H1 (cell line): ENCODE data around the gene PEX12. TPM values are rescaled to one million over a fixed set of nuclear protein-coding genes. Genes with fewer than 3 reads are reported as not detected.
A peak's percentile ranks its signal among the peaks of the same experiment; 100 is the strongest.

Experiments used
- CTCF ChIA-PET: fragments of 300-600 bp; sonication (Branson Sonifier 250); formaldehyde crosslinking; loops from one replicate; lab custom pipeline; 2021; ENCODE audit not compliant: partially characterized antibody; lab: Charles Lee
- POLR2A ChIA-PET: fragments of 300-600 bp; sonication (Branson Sonifier 250); formaldehyde crosslinking; loops from one replicate; lab custom pipeline; 2021; ENCODE audit warnings: inconsistent platforms; ENCODE audit not compliant: partially characterized antibody; lab: Charles Lee
- DNase-seq, 2 experiments: peaks; one replicate each; pipeline versions ENCODE4 v3.0.0 to v3.0.0-alpha.2; 2010 to 2022; ENCODE audit warnings: low spot score in 2 of 2, low read depth in 1 of 2, mixed read lengths in 1 of 2
- FAIRE-seq: peaks from 2 replicates; lab custom pipeline; 2011; peaks lifted over from hg19 to GRCh38; lab: Jason Lieb, UNC
- H2AFZ ChIP-seq: 2 replicates; pipeline ENCODE4 v1.8.1; 2012; ENCODE audit warnings: low read length, inconsistent platforms
- H2AK5ac ChIP-seq: 2 replicates; pipeline ENCODE4 v1.6.1; 2013; ENCODE audit warnings: low read depth, low read length
- H2BK120ac ChIP-seq: replicated peaks from 2 replicates; pipeline ENCODE3; 2013; ENCODE audit warnings: low read depth, low read length, inconsistent platforms
- H2BK12ac ChIP-seq: 2 replicates; pipeline ENCODE4 v1.6.1; 2013; ENCODE audit warnings: low read depth, low read length
- H2BK15ac ChIP-seq: 2 replicates; pipeline ENCODE4 v1.6.1; 2013; ENCODE audit warnings: low read length
- H2BK20ac ChIP-seq: 2 replicates; pipeline ENCODE4 v1.6.1; 2013; ENCODE audit warnings: low read length
- H2BK5ac ChIP-seq: 2 replicates; pipeline ENCODE4 v1.6.1; 2013; ENCODE audit warnings: low read depth, low read length
- H3K14ac ChIP-seq: 2 replicates; pipeline ENCODE4 v1.6.1; 2013; ENCODE audit warnings: inconsistent platforms; ENCODE audit not compliant: insufficient read length
- H3K18ac ChIP-seq: 2 replicates; pipeline ENCODE4 v1.6.1; 2013; ENCODE audit warnings: low read length; ENCODE audit errors: extremely low read depth
- H3K23ac ChIP-seq: 2 replicates; pipeline ENCODE4 v1.6.1; 2013; ENCODE audit warnings: inconsistent platforms; ENCODE audit not compliant: insufficient read length
- H3K23me2 ChIP-seq: 2 replicates; pipeline ENCODE4 v1.6.1; 2013; ENCODE audit warnings: low read depth, low read length
- H3K27ac ChIP-seq: 2 replicates; pipeline ENCODE4 v1.6.1; 2011; ENCODE audit warnings: low read depth, low read length, inconsistent platforms
- H3K27me3 ChIP-seq, 4 experiments: replicated peaks in 1 of 4; 1 replicate in 1 of 4; 2 replicates in 3 of 4; pipeline versions ENCODE4 v1.6.1 to v1.8.1; 2011 to 2013; ENCODE audit warnings: low read length in 3 of 4, mild to moderate bottlenecking in 3 of 4, inconsistent platforms in 2 of 4, mixed read lengths in 2 of 4, moderate library complexity in 1 of 4; ENCODE audit not compliant: control insufficient read depth in 3 of 4, insufficient read depth in 3 of 4; ENCODE audit errors: extremely low read depth in 1 of 4
- H3K36me3 ChIP-seq, 4 experiments: 2 replicates each; pipeline versions ENCODE4 v1.6.1 to v1.8.1; 2011 to 2013; ENCODE audit warnings: mild to moderate bottlenecking in 4 of 4, low read length in 3 of 4, moderate library complexity in 2 of 4, control low read depth in 1 of 4, inconsistent platforms in 1 of 4; ENCODE audit not compliant: insufficient read depth in 4 of 4, control insufficient read depth in 2 of 4
- H3K4ac ChIP-seq: replicated peaks from 2 replicates; pipeline ENCODE3; 2013; ENCODE audit warnings: low read length, low read depth, mixed read lengths, inconsistent platforms; ENCODE audit not compliant: insufficient read length
- H3K4me1 ChIP-seq, 4 experiments: replicated peaks in 1 of 4; 1 replicate in 1 of 4; 2 replicates in 3 of 4; pipeline versions ENCODE4 v1.6.1 to v1.8.1; 2011 to 2013; ENCODE audit warnings: low read length in 3 of 4, inconsistent platforms in 2 of 4, mixed read lengths in 1 of 4; ENCODE audit not compliant: insufficient read depth in 4 of 4, control insufficient read depth in 3 of 4
- H3K4me2 ChIP-seq, 2 experiments: 2 replicates each; pipeline versions ENCODE4 v1.6.1 to v1.8.1; 2011 to 2013; ENCODE audit warnings: low read depth in 2 of 2, low read length in 2 of 2, control low read depth in 1 of 2, inconsistent platforms in 1 of 2, mild to moderate bottlenecking in 1 of 2; ENCODE audit not compliant: insufficient read depth in 1 of 2
- H3K4me3 ChIP-seq, 4 experiments: fragments of 200-600, 300-600 bp in 1 of 4; sonication (generic), shearing (Covaris generic), sonication (Bioruptor Twin) in 1 of 4; 2 replicates each; pipeline versions ENCODE4 v1.5.1 to v1.8.1; 2011 to 2016; ENCODE audit warnings: low read length in 4 of 4, low read depth in 3 of 4, control low read depth in 2 of 4, inconsistent platforms in 2 of 4, mild to moderate bottlenecking in 2 of 4, mixed read lengths in 1 of 4, moderate library complexity in 1 of 4; ENCODE audit not compliant: insufficient read depth in 2 of 4; ENCODE audit errors: extremely low read depth in 1 of 4
- H3K56ac ChIP-seq: replicated peaks from 2 replicates; pipeline ENCODE3; 2013; ENCODE audit warnings: low read depth, mild to moderate bottlenecking, mixed read lengths, low read length, inconsistent platforms; ENCODE audit not compliant: insufficient read length
- H3K79me1 ChIP-seq: 2 replicates; pipeline ENCODE4 v1.6.1; 2013; ENCODE audit warnings: low read depth, low read length, control low read depth
- H3K79me2 ChIP-seq, 2 experiments: 2 replicates each; pipeline versions ENCODE4 v1.6.1 to v1.8.1; 2012 to 2013; ENCODE audit warnings: low read length in 2 of 2, mild to moderate bottlenecking in 2 of 2, inconsistent platforms in 1 of 2; ENCODE audit not compliant: insufficient read depth in 2 of 2, control insufficient read depth in 1 of 2
- H3K9ac ChIP-seq, 4 experiments: replicated peaks in 1 of 4; 1 replicate in 1 of 4; 2 replicates in 3 of 4; pipeline versions ENCODE4 v1.6.1 to v1.8.1; 2011 to 2013; ENCODE audit warnings: low read depth in 3 of 4, low read length in 3 of 4, control low read depth in 2 of 4, mild to moderate bottlenecking in 2 of 4, moderate library complexity in 2 of 4, inconsistent platforms in 1 of 4; ENCODE audit errors: extremely low read depth in 1 of 4
- H3K9me3 ChIP-seq, 2 experiments: 2 replicates each; pipeline versions ENCODE4 v1.6.1 to v1.8.1; 2012 to 2013; ENCODE audit warnings: mild to moderate bottlenecking in 2 of 2, moderate library complexity in 2 of 2, control low read depth in 1 of 2, inconsistent platforms in 1 of 2, low read depth in 1 of 2, low read length in 1 of 2, mixed read lengths in 1 of 2; ENCODE audit not compliant: insufficient read depth in 2 of 2
- H4K20me1 ChIP-seq, 2 experiments: replicated peaks in 1 of 2; 2 replicates each; pipeline versions ENCODE3 to v1.8.1; 2011 to 2013; ENCODE audit warnings: inconsistent platforms in 2 of 2, low read length in 2 of 2, mild to moderate bottlenecking in 1 of 2; ENCODE audit not compliant: insufficient read depth in 2 of 2, control insufficient read depth in 1 of 2
- H4K5ac ChIP-seq: 2 replicates; pipeline ENCODE4 v1.6.1; 2013; ENCODE audit warnings: low read length, low read depth, mixed read lengths, inconsistent platforms; ENCODE audit not compliant: insufficient read length
- H4K8ac ChIP-seq: 2 replicates; pipeline ENCODE4 v1.8.0; 2013; ENCODE audit warnings: mild to moderate bottlenecking, moderate library complexity, low read length, inconsistent platforms; ENCODE audit not compliant: insufficient read depth; ENCODE audit errors: extremely low read depth
- H4K91ac ChIP-seq: replicated peaks from 2 replicates; pipeline ENCODE3; 2013; ENCODE audit warnings: low read length, mixed read lengths, inconsistent platforms; ENCODE audit not compliant: insufficient read length
- BACH1 ChIP-seq: IDR thresholded peaks from 2 replicates; pipeline ENCODE4 v1.6.1; 2012; ENCODE audit warnings: low read length, improper control_type of control experiment
- BCL11A ChIP-seq, 2 experiments: IDR thresholded peaks; one replicate each; pipeline ENCODE4 v1.6.1; 2011; ENCODE audit warnings: low read depth in 2 of 2, low read length in 2 of 2, mild to moderate bottlenecking in 2 of 2
- EP300 ChIP-seq, 2 experiments: IDR thresholded peaks; 1 replicate in 1 of 2; 2 replicates in 1 of 2; pipeline ENCODE4 v1.6.1; 2011 to 2012; ENCODE audit warnings: low read depth in 2 of 2, low read length in 2 of 2, mild to moderate bottlenecking in 2 of 2, borderline replicate concordance in 1 of 2, inconsistent platforms in 1 of 2, moderate library complexity in 1 of 2
- FOSL1 ChIP-seq: IDR thresholded peaks from 2 replicates; pipeline ENCODE4 v1.6.1; 2011; ENCODE audit warnings: mild to moderate bottlenecking, low read depth, low read length, moderate library complexity; ENCODE audit not compliant: insufficient read depth
- GABPA ChIP-seq: IDR thresholded peaks from 2 replicates; pipeline ENCODE4 v1.6.1; 2011; ENCODE audit warnings: mild to moderate bottlenecking, low read length, moderate library complexity, borderline replicate concordance; ENCODE audit not compliant: insufficient read depth
- GTF2F1 ChIP-seq: IDR thresholded peaks from 2 replicates; pipeline ENCODE4 v1.6.1; 2012; ENCODE audit warnings: low read depth, low read length, improper control_type of control experiment, borderline replicate concordance
- HDAC2 ChIP-seq, 2 experiments: fragments of 300-600 bp in 1 of 2; sonication (generic) in 1 of 2; IDR thresholded peaks; 2 replicates each; pipeline ENCODE4 v1.6.1; 2011 to 2012; ENCODE audit warnings: low read depth in 2 of 2, low read length in 2 of 2, mild to moderate bottlenecking in 2 of 2, moderate library complexity in 2 of 2, borderline replicate concordance in 1 of 2, inconsistent platforms in 1 of 2
- HDAC6 ChIP-seq: IDR thresholded peaks from one replicate; pipeline ENCODE4 v1.7.1; 2012; ENCODE audit warnings: low read depth, mild to moderate bottlenecking, inconsistent platforms, low read length, moderate library complexity
- JUND ChIP-seq: IDR thresholded peaks from 2 replicates; pipeline ENCODE4 v1.6.1; 2011; ENCODE audit warnings: mild to moderate bottlenecking, improper control_type of control experiment, low read length
- KDM1A ChIP-seq: fragments of 200-600, 300-600 bp; sonication (generic); IDR thresholded peaks from 2 replicates; pipeline ENCODE4 v1.7.1; 2016; ENCODE audit warnings: mild to moderate bottlenecking, low read length, borderline replicate concordance
- POLR2A ChIP-seq, 2 experiments: IDR thresholded peaks; 1 replicate in 1 of 2; 2 replicates in 1 of 2; pipeline ENCODE4 v1.6.1; 2011; ENCODE audit warnings: low read depth in 2 of 2, low read length in 2 of 2, mild to moderate bottlenecking in 2 of 2; ENCODE audit errors: control extremely low read depth in 1 of 2
- POLR2AphosphoS5 ChIP-seq: IDR thresholded peaks from 2 replicates; pipeline ENCODE4 v1.6.1; 2011; ENCODE audit warnings: low read depth, low read length
- RAD21 ChIP-seq, 2 experiments: IDR thresholded peaks in 1 of 2; conservative IDR thresholded peaks in 1 of 2; 2 replicates each; pipeline ENCODE4 v1.6.1; 2011; ENCODE audit warnings: low read depth in 2 of 2, low read length in 2 of 2, improper control_type of control experiment in 1 of 2, inconsistent platforms in 1 of 2, mild to moderate bottlenecking in 1 of 2, moderate library complexity in 1 of 2
- SRF ChIP-seq: IDR thresholded peaks from 2 replicates; pipeline ENCODE4 v1.6.1; 2011; ENCODE audit warnings: mild to moderate bottlenecking, low read depth, low read length, moderate library complexity
- ZNF274 ChIP-seq: IDR thresholded peaks from 2 replicates; pipeline ENCODE4 v1.7.0; 2012; ENCODE audit warnings: low read length, borderline replicate concordance; ENCODE audit errors: extremely low read depth
- WGBS, 2 experiments: shearing (Covaris generic) in 1 of 2; methylation state at CpG; one replicate each; pipeline versions ENCODE4 v1.1.6 to v1.1.7; 2013 to 2015; ENCODE audit warnings: low lambda C conversion rate in 2 of 2, mixed read lengths in 2 of 2, inconsistent platforms in 1 of 2, low coverage in 1 of 2, missing lambda C conversion rate in 1 of 2; ENCODE audit not compliant: insufficient replicate concordance in 2 of 2, insufficient coverage in 1 of 2, insufficient read length in 1 of 2; ENCODE audit errors: extremely low coverage in 1 of 2, missing lambda C conversion rate in 1 of 2; 5-methylcytosine and 5-hydroxymethylcytosine counted together
- polyA plus RNA-seq, 7 experiments: library from polyadenylated mRNA; depleted of rRNA in 3 of 7; stranded (reverse) in 5 of 7; unstranded in 2 of 7; fragments of >200 nt in 5 of 7; fragments of 200-250 nt in 2 of 7; gene quantifications; 1 replicate in 5 of 7; 2 replicates in 1 of 7; 4 replicates in 1 of 7; pipeline versions ENCODE4 v1.2.1 to v1.2.3, GENCODE V29; 2011 to 2013; ENCODE audit warnings: missing spikeins in 2 of 7, mixed read lengths in 2 of 7
- total RNA-seq: library from RNA; stranded (reverse); fragmentation: NEBNext Ultra II Directional; extraction: Animal tissue kit (Norgen Biotek cat#: 25700); gene quantifications from 2 replicates; pipeline ENCODE4 v1.2.1, GENCODE V29; 2021

PEX12 gene
- total and polyA plus RNA-seq, 2 of the 8 experiments (the other 6 are each of a cell fraction or from before 2014, with no cell fraction given): 3.0 to 5.9 TPM

DNA sequence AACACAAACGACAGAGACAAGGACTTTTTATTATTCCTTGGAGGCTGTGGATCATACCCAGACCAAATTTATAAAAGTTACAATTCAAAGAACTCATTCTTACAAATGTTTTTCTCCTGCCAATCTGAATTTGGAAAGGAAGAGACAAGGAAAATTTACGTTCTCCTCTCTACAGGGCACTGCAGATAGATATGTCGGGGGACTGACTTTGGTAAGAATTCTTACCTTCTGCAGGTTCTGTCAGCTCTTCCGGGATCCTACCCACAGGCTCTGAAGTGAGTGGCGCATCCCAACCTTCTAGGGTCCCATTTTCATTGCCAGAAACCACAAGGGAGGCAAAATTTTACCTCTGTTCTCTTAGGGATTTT is 38.7 kb downstream of the PEX12 start:
- 0 out of 2 replicates have a peak overlapping the region, but pooled peaks have one; percentile 31 for H2AFZ ChIP-seq
- H2BK5ac ChIP-seq: no peak overlapping the region
- no peak overlapping the region for H3K23ac ChIP-seq
- no peak overlapping the region for H3K18ac ChIP-seq
- no peaks in the 10 kb centered on the region for H3K23me2 ChIP-seq
- DNase-seq (no peak), FAIRE-seq (no peak)
- no peak overlapping the region for H2AK5ac ChIP-seq
- no peaks in the 10 kb centered on the region for H3K79me1 ChIP-seq
- no peak overlapping the region for H2BK20ac ChIP-seq
- CTCF ChIA-PET: interaction anchor here (0.5 to 5.1 kb wide), 13 partner anchors 9 to 481 kb away, joined by 3 to 54 read pairs (median 3); no protein-coding TSS in a partner anchor
- H3K56ac ChIP-seq: no peak overlapping the region
- H3K14ac ChIP-seq: no peak overlapping the region
- H4K20me1 ChIP-seq: no peaks in the 10 kb centered on the region
- 63% methylated on average over 5 of the region's 5 CpGs; no CpG with 5 or more reads in 1 of the 2 experiments for WGBS, 2 experiments
- H4K91ac ChIP-seq: no peak overlapping the region
- no peak overlapping the region for H3K4me3 ChIP-seq
- H3K27ac ChIP-seq: no peak overlapping the region
- H2BK120ac ChIP-seq: no peak overlapping the region
- H4K5ac ChIP-seq: no peak overlapping the region
- no peaks in the 10 kb centered on the region for H3K27me3 ChIP-seq
- no peaks in the 10 kb centered on the region for H3K4me1 ChIP-seq
- H3K4ac ChIP-seq: no peak overlapping the region
- no peaks in the 10 kb centered on the region for H3K36me3 ChIP-seq
- POLR2A ChIA-PET: no interaction called here
- H3K4me2 ChIP-seq: no peak overlapping the region
- no peak overlapping the region for H2BK15ac ChIP-seq
- no peak overlapping the region for H3K9ac ChIP-seq
- H3K79me2 ChIP-seq: no peaks in the 10 kb centered on the region
- no peak overlapping the region for H4K8ac ChIP-seq
- H2BK12ac ChIP-seq: no peak overlapping the region
- H3K9me3 ChIP-seq: no peaks in the 10 kb centered on the region
- no peak for TF ChIP-seq RAD21 (IDR thresholded peaks at IDR 0.05 in 1 of 2, conservative IDR thresholded peaks at IDR 0.05 in 1 of 2; ENCODE audit: low read depth in 2 of 2, low read length in 2 of 2)
- no peak for TF ChIP-seq EP300 (IDR thresholded peaks at IDR 0.05; ENCODE audit: borderline replicate concordance in 1 of 2, low read depth in 2 of 2, low read length in 2 of 2)
- TF ChIP-seq GTF2F1: no peak
- no peak for TF ChIP-seq HDAC6
- TF ChIP-seq GABPA: no peak
- TF ChIP-seq POLR2AphosphoS5: no peak
- TF ChIP-seq KDM1A: no peak
- TF ChIP-seq POLR2A (IDR thresholded peaks at IDR 0.05; ENCODE audit: control extremely low read depth in 1 of 2, low read depth in 2 of 2, low read length in 2 of 2): no peak
- TF ChIP-seq BACH1: no peak
- no peak for TF ChIP-seq SRF
- TF ChIP-seq HDAC2 (IDR thresholded peaks at IDR 0.05; ENCODE audit: borderline replicate concordance in 1 of 2, low read depth in 2 of 2, low read length in 2 of 2): no peak
- TF ChIP-seq BCL11A (IDR thresholded peaks at IDR 0.05; ENCODE audit: low read depth in 2 of 2, low read length in 2 of 2): no peak
- no peak for TF ChIP-seq FOSL1
- TF ChIP-seq ZNF274: no peak
- TF ChIP-seq JUND: no peak
